HFF-Myc (cell line): ENCODE measurements around the gene REXO4.

Experiments used
- DNase-seq: peaks from one replicate; pipeline ENCODE4 v3.0.0-alpha.2; 2011; ENCODE audit warnings: low read depth; ENCODE audit errors: extremely low read depth
- H3K4me3 ChIP-seq: replicated peaks from 2 replicates; pipeline ENCODE4 v1.5.1; 2011; ENCODE audit warnings: low read depth, mild to moderate bottlenecking, control low read depth, low read length
- TF ChIP-seq, protein P1 (sequence below): IDR thresholded peaks from 2 replicates; pipeline ENCODE4 v1.5.1; 2012; ENCODE audit warnings: mild to moderate bottlenecking, low read depth, low read length, control low read depth; ENCODE audit errors: missing control alignments

REXO4 gene

DNA sequence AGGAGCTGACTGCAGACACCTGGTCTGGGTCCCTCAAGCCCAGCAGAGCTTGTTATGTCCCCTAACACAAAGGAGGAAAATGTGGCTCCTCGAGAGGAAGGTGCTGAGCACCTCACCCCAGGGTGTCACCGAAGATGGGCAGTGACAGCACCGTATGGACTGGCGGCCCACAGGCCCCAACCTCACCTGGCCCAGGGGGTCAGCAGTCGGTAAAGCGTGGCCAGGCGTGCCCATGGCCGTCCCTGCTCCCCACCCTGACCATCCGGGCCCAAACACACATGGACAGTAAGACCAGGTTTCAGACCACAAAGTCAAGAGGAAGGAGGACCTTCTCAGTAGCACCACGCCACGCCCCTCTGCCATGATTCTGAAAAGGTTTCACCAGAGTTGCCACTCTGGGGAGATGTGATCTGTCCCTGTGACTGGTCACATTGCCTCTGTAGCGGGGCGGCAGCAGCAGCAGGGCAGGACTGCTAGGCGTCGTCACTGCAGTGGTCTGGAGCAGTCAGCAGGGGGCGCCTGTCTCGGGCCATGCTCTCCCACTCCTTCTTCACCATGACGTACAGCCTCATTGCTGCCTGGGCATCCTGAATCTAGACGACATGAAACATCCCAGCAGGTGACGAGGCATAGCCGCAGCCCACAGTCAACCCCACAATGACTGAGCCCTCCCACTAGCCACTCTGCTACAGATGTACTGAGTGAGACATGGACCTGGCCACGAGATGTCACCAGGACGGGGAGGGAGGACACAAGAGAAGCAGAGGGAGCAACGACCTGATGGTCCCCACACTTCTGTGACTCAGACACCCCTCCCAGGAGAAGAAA is 11.1 kb downstream of the REXO4 start:
- no peak overlapping the region for H3K4me3 ChIP-seq
- TF ChIP-seq, protein P1, sequence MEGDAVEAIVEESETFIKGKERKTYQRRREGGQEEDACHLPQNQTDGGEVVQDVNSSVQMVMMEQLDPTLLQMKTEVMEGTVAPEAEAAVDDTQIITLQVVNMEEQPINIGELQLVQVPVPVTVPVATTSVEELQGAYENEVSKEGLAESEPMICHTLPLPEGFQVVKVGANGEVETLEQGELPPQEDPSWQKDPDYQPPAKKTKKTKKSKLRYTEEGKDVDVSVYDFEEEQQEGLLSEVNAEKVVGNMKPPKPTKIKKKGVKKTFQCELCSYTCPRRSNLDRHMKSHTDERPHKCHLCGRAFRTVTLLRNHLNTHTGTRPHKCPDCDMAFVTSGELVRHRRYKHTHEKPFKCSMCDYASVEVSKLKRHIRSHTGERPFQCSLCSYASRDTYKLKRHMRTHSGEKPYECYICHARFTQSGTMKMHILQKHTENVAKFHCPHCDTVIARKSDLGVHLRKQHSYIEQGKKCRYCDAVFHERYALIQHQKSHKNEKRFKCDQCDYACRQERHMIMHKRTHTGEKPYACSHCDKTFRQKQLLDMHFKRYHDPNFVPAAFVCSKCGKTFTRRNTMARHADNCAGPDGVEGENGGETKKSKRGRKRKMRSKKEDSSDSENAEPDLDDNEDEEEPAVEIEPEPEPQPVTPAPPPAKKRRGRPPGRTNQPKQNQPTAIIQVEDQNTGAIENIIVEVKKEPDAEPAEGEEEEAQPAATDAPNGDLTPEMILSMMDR: peak; percentile 96
- peak; percentile 52 for DNase-seq

DNA sequence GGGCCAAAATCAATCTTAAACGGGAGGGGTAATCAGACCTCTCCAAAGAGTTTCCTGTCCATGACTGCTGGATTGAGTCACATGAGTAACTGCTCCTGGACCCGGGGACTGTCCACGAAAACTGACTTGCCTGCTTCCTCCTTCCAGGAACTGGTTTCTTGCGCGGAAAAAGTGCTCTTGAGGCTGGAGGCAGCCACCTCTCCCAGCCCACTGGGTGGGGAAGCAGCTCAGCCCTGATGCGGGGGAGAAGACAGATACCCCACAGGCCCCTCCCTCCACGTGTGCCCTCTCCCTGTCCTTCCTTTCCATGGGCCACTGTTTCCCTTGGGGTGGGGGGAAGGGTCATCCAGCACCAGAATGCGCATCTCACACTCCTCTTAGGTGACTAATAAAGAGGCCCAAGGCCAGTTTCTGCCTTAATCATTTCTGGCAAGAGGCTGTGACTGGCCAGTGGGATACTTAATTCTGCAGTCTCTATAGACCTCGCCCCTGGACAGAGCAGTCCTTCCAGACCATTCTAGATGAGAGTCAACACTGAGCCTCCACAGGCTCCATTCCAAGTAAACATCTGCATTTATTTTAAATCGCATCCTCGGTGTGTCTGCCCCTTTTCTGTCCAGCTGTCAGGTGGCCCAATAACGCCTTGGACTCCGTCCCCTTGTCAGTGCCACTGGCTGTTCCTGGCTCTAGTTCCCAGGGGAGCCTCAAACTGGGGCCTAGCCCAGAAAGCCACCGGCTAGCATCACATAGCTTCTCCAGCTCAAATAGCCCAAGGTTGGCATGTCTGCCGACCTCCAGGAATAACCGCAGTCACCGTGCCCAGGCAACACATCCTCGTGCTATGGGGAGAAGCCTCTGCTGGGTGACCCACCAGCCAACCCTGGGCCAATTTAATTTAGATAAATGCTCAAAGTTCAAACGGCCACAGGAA is 12.0 kb downstream of the REXO4 start:
- TF ChIP-seq, protein P1: no peak
- no peak for DNase-seq
- H3K4me3 ChIP-seq: no peak overlapping the region

DNA sequence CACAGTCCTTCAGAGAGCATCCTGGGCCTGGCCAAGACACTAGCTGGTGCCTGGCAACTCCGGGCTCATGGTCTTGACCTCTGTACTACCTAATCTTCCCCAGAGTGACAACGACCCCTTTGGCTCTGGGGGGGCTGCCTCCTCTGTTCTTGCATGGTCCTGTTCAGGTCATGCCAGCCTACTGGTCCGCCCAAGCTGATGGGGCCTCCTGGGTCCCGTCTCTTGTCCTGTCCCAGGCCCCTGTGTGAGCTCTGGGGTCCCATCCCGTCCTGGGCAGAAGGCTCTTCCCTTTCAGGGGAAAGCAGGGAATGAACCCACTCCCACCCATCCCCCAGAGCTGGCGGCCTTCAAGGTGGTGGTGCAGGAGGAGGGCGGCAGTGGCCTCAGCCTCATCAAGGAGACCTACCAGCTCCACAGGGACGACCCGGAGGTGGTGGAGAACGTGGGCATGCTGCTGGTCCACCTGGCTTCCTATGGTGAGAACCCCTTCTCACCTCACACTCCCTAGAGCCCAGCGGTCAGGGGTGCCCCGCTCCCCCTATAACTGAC is 13.3 kb downstream of the REXO4 start:
- H3K4me3 ChIP-seq: no peak overlapping the region
- TF ChIP-seq, protein P1: no peak
- DNase-seq: no peak

DNA sequence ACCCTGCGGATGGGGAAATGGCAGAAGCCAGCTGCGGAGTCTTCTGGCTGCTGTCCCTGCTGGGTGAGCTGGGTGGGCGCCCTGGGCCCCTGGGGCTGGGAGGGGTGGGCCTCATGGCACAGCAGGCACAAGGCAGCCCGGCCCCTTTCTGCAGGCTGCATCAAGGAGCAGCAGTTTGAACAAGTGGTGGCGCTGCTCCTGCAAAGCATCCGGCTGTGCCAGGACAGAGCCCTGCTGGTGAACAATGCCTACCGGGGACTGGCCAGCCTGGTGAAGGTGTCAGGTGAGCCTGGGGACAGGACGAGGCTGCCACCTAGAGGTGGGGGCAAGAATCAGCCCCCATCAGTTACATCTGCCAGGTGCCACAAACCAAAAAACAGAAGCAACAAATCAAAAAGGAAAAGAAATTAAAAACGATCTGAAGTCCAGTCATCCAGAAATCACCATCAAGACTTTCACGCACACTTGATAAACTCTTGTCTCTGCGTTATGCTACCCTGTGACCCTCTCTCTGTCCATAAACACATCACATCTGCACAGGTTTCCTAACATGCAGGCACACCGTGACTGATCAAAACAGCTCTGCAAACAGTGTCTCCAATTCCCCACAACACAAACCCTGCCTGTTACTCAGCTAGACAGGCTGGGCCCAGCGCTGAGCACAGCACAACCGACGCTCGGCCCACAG is 13.9 kb downstream of the REXO4 start:
- H3K4me3 ChIP-seq: no peak overlapping the region
- TF ChIP-seq, protein P1: peak; percentile 61
- DNase-seq: no peak

DNA sequence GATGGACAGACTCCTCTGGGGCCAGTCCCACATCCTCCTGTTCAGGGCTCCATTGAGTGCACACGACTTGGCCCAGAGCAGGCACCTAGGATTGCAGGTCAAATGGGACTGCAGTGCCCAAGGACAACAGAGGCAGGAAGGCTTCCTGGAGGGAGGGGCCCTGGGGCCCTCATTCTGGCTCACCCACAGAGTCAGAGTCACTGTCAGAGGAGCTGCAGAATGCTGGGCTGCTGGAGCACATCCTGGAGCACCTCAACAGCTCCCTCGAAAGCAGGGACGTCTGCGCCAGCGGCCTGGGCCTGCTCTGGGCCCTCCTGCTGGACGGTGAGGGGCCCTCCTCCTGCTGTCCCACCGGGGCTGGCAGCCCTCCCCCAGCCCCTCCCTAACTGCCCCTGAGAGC is 15.1 kb downstream of the REXO4 start:
- TF ChIP-seq, protein P1: no peak
- DNase-seq: no peak

DNA sequence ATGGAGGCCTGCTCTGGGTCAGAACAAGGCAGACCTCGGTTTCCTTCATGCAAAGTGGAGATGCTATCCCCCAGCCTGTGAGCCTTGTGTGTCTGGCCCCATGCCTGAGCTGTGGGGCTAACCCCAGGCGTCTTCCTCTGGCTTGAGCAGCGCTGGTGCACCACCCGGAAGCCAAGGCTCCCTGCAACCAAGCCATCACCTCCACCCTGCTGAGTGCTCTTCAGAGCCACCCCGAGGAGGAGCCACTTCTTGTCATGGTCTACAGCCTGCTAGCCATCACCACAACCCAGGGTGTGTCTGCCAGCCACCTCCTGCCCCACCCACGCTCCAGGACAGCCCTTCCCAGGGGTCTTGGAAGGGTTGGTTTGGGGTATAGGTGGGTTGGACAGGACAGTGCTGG is 16.2 kb downstream of the REXO4 start:
- no peak overlapping the region for H3K4me3 ChIP-seq
- DNase-seq: no peak
- TF ChIP-seq, protein P1: no peak

More for the DNA sequence above, 15.1 kb downstream of the REXO4 start:
- H3K4me3 ChIP-seq: no peak overlapping the region
